Measurements from ENCODE around the gene KL.

Gene KL

DNA sequence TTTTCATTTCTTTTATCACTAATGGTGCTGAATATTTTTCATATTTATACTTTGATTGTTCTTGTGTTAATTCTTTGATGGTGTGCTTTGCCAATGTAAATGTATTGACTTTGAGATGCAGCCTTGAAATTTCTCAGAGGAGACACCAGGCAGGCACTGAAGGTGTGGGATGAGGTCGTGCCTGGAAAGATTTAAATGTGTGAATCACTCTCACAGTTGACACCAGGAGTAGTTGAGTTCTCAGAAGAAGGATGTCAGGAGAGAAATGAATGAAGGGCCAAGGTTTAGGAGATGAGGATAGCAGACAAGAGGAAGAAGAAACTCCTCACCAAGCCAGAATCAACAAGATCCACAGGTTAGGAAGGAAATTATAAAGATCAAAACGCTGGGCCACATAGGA is 10.1 kb upstream of the KL start:
- no peak for DNase-seq

DNA sequence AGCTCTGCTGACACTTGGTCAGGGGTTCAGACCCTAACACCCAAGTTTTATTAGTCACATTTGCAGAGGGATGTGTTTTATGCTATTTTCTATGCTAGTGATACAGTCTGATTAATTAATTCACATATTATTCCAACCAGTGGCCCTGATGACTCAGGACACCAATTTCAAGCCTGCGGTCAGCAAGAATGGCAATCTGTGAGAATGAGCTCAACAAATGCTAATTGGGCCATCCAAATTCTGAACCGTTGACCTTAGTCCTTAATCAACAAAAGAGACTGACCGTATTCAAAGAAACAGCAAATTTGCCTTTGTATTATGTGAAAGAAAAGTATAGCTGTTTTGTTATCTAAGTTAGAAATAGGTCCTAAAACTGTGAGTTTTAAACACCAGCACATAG is 9.6 kb upstream of the KL start:
- DNase-seq, result no peak

DNA sequence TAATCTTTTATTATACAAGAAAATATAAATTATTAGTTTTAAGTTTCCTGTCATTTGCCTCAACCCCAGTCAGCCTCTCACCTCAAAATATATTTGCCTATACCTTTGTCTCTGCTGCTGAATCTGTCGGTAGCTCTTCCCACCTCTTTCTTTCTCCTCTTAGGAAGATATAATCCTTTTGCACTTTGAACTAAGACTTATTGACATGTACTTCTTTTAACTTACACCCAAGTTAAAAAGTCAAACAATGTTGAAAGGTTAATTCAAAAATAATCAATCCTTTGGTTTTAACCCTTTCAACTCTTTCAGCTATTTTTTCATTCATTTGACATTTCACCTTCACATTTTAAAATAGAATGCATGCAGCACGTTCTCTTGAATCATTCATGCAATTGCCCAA is 9.0 kb upstream of the KL start:
- no peak for DNase-seq

DNA sequence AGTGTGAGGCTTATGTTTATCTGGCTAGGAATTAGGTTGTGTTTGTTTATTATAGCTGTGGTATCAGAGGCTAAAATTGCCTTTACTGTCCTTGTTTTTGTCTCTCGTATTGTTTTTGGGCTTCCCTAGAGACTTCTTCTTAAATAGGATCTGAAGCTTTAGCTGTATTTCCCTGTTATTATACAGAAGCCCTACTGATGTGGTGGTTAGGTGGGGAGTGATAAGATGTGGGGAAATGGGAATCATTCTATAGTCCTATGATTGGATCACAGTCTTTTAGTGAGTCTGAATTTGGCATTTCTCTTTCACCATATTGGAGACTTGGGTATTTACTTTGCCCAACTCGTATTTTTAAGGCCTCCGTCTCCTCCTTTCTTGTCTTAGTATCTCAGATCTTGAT is 8.3 kb upstream of the KL start:
- DNase-seq, result no peak

DNA sequence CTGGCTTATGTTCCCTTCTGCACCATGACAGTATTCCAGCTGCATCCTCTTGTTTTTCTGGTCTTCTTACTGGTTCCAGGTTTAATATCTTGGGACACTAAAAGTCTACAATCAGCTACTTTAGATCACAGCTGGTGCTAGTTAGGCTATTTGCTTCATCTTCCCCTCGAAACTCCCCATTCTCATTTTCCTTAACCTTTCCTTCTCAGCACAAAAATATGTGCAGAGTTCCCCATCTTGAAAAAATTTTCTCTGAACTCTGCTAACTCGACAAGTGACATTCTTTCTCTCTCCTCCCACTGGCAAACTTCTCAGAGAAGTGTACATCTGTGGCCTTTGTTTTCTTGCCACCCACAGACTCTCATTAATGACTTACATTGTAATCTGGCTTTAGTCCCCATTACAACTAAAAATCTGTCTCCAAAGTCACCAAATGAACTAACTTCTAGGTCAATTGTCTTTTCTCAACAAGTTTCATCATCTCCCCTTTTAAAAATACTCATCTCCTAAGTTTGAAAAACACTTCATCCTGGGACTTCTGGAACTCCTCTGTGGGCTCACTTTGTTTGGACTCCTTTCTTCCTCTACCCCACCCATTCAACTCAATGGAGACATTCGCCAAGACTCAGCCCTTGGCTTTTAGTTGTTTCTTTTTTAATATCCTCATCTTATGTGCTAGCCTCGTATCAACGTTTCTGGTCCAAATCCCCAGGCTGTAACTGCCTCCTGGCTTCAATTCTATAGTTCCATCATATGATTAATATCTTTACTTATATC is 7.1 kb upstream of the KL start:
- DNase-seq, result no peak

DNA sequence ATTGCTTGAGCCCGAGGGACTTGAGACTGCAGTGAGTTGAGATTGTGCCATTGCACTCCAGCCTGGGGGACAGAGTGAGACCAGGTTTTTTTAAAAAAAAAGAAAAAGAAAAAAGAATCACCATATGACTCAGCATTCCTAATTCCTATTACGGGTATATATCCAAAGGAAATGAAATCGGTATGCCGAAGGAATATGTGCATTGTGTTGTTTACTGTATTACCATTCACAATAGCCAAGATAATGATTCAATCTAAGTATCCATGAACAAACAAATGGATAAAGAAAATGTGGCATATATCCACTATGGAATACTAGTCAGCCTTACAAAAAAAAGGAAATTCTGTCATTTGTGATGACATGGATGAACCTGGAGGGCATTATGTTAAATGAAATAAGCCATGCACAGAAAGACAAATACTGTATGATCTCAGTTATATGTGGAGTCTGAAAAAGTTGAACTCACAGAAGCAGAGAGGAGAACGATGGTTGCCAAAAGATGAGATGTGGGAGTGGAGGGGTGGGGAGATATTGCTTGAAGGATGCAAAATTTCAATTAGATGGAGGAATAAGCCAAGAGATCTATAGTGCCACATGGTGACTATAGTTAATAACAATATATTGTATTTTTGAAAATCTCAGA is 4.3 kb upstream of the KL start:
- no peak for DNase-seq

DNA sequence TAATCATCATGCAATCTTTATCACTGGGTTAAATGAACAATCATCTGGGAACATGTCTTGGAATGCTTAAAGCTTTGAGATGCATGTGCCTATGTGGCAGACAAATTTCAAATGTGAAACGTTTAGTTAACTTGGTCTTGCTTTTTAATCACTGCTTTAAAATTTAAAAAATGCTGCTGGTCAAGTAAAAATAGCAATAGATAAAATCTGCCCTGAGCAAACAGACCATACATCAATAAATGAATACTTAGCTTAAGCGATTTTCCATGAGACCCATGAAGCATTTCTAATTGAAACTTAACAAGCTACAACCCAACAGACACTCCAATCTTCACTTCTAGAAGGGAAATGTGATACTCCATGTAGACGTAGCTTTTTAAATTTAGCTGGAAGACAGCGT is 1.9 kb upstream of the KL start:
- no peak for DNase-seq

DNA sequence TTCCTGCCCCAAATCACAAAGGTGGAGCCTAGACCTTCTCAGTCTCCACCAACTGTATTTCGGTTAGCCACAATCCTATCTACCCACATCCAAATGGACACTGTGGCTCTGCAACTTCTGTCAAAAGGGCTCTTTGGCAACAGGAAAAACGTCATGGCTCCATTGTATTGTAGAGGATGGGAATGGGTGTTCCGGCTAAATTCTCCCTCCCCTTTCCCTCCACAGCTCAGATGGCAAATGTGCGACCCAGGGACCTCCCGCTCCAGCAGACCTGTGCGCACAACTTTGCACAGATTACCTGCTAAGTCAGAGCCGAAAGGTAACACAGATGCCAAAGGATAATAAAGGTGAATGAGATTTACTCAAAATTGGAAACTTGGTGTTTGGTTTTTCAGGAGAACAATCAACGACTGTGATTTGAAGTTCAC is 968 bp upstream of the KL start:
- DNase-seq, result no peak

DNA sequence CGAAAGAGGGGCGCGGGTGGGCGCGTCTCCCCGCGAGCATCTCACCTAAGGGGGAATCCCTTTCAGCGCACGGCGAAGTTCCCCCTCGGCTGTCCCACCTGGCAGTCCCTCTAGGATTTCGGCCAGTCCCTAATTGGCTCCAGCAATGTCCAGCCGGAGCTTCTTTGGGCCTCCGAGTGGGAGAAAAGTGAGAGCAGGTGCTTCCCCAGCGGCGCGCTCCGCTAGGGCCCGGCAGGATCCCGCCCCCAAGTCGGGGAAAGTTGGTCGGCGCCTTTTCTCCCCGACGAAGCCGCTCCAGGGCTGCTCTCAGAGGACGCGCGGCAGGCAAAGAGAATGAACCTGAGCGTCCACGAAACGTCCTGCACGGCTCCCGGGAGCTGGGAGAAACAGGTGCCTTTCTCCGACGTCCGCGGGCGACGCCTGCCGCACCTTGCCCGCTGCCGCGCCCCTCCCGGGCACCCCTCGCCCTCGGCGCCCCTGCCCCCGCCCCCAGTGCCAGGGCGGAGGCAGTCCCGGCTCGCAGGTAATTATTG is 366 bp upstream of the KL start:
- DNase-seq, result no peak

DNA sequence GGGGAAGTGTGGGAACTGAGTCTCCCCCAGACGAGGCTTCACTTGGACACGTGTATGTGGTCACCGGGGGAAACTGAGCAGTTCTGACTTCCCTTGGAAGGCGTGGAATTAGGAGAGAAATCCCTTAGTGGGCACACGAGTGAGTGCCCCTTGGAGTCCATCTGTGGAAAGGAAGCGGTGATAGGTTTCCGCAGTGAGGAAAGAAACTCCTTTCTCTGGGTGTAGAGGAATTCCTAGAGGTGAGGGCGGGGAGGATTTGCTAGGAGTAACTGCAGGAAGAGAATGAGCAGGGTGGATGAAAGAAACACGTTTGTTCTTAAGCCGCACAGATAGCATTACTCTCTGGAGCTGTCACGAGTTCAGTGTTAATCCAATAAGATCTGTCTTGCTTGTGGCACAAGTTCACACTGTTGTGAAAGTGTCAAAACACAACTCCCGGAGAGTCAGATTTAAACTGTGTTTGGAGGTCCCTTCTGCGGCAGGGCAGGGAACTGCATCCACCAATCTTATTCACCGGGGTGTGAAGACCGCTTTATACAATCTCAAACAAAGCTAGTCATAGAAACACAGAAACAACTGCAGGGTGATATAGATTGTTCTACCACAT is 1.2 kb downstream of the KL start:
- no peak for DNase-seq

DNA sequence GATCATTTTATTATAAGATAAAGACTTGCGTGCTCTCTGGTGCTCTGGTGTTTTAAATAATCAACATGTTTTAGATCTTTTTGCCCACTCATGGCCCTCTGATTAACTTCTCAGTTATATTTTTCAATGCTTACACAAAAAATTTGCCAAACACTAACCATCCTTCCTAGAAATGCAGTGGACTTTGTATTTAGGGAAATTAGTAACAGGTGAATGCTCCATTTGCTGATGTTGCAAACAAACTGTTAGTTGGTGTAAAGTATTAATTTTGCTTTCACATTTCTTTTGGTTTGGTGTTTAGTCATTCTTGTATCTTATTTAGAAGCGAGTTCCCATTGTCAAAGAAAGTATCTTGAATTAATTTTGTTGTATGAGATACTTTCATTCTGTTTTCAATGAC is 2.7 kb downstream of the KL start:
- DNase-seq, result no peak

DNA sequence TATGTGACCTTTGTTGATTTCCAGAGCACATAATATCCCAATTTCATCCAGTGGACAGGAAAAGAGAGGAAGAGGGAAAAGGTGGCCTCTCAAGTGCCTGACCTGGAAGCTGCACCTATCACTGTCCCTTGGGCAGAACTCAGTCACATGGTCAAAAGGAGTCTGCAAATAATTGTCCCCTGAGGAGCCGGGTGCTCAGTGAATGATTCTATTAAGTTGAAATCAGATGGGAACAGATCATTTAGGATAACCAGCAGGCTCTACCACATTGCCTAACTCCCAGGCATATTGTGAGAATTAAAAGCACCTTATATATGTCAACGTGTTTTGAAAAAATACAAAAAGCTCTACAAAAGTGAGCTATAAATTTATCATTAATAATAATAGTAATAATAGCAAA is 6.8 kb downstream of the KL start:
- no peak for DNase-seq

DNA sequence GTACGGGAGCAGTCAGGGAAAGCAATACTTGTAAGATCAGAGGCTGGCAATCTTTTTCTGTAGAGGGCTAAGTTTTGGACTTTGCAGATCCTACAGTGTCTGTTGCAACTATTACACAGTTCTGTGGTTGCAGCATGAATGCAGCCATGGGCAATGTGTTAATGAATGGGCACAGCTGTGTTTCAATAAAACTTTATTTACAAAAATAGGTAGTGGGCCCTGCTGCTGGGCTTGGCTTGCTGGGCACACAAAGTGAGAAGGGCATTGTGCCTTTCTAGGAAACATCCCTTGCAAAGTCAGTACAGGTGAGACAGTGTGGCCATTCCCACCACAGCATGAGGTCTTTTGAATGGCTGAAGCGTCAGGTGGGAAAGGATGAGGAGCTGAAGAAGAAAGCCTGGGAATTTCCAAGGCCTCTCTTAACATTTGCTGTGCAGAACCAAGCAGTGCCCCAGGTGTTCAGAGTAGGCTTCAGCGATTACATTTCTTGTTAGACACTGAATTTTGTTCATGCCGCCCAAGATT is 9.1 kb downstream of the KL start:
- DNase-seq, result no peak

DNA sequence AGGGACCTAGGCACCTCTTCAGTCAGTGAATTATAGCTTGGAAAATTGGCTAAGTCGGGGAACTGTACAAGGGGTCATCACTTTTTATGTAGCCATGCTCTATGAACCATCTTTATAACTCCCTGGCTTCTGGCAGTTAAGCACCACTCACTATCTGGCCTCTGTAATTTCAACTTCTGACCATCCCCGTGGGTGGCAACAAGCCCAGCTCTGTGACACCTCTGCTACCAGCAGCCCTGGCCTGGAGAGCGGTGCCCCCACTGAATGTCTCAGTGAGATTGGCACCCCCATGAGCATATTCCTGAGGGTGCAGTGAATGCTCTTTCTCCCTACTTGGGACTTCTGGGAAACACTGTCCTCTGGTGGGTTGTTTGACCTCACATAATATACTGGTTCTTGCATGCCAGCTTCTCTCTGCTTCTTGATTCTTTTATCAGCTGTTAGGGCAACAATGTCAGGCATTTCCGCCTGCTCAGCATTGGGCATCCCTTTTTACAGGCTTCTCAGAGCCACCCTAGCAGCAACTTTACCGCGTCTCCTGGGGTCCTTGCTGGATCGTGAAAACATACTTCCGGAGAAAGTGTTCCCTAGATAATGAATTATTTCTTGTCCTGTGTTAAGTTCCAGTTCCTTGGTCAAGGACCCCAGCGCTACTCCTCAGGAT is 10.4 kb downstream of the KL start:
- no peak for DNase-seq

DNA sequence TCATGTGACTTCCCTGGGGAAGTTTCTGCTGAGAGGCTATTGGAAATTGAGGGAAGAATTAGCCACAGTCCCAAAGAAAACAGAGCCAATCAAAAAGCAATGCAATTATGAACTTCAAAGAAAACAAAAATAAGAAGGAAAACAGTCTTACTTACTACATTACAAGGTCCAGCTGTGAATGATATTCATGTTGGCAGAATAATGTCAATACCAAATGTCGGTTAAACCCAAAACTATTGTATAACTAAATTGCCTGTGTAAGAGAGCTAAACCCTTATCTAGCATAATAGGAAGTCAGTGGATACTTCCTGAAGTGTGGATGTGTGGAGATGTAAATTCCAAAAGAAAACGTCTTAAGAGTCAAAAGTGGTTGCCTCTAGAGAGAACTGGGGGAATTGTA is 12.4 kb downstream of the KL start:
- no peak for DNase-seq

DNA sequence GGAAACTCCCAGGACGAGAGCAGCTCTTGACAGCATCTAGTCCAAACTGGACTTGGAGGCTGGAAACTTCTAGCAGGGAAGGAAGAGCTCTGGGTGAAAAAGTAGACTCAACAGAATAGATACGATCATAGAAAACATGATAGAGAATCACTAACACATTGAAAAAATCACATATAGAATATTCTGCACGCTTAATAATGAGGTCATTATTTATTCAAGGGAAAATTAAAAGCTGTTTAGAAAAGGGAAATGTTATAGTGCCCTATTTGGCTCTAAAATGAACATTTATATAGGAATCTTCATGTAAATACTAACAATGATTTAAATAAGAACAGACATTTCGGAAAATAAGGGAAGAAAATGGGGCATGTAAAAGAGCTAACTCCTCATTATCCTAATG is 15.1 kb downstream of the KL start:
- no peak for DNase-seq

DNA sequence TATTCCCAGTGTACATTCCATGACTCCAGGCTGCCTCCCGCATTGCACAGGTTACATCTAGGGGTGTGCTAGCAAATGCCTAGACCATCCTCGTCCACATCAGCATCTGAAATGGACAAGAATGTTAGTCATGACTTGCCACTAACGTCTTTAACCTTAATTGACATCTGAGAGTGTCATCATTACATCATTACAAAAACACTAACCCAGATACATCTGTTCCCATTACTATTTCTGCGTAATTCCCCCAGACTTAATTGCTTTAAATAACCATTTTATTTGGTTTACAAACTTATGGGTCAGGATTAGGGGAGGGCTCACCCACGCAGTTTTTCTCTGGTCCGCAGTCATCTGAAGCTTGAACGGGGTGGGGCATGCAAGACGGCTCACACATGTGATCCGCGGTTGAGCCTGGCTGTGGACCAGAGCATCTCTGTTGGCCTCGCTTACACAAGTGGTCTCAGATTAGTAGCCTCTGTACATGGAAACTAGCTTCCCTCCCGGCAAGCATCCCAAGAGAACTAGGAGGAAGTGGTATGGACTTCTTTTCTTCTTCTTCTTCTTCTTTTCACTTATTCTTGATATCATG is 15.9 kb downstream of the KL start:
- no peak for DNase-seq

DNA sequence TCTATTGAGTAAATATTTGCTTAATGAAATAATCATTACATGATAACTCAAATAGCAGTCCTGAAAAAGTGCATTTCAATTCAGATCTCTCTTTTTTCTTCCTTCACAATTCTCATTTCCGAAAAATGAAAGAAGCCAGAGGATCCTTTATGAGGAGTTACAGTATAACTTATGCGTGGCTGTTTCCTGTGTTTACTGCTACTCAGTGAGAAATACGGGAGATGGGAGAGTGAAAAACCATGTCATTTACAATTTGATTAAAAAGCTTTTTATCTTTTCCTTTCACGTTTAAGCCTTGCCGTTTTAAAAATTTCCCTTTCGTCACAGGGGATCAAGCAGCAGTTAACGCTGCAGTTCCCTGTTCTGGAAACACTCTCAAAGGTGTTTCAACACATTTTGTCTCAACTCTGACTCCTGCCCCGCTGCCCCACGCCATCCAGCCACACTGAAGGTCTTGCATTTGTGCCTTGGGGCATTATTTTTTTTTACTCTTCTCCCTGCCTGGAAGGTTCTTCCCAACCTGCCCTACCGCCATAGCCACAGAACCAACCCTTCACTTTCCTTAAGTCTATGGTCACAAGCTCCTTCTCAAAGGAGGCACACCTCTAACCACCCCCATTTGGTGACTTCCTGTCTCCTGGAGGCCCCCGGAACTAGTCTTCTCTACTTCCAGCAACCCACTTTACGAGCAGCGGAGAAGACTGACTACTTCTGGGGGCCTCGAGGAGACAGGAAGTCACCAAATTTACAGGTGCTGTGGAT is 17.0 kb downstream of the KL start:
- no peak for DNase-seq

DNA sequence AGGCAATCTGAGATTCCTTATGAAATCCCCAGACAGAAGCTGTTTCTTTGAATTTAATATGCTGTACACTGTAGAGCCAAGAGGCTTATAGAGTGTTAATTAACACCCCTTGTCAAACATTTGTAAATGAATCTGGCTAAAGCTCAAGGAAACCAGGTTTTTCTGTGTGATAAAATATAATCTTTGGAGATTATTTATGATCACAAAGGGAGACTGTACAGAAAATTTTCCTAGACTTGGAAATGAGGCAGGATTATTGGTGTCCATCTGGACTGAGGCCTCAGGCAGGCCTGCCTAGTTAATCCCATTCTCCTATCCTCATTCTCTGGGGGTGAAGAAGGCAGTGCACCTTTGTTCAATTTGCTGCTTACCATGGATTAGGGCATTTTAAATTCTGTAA is 17.8 kb downstream of the KL start:
- DNase-seq, result no peak

DNA sequence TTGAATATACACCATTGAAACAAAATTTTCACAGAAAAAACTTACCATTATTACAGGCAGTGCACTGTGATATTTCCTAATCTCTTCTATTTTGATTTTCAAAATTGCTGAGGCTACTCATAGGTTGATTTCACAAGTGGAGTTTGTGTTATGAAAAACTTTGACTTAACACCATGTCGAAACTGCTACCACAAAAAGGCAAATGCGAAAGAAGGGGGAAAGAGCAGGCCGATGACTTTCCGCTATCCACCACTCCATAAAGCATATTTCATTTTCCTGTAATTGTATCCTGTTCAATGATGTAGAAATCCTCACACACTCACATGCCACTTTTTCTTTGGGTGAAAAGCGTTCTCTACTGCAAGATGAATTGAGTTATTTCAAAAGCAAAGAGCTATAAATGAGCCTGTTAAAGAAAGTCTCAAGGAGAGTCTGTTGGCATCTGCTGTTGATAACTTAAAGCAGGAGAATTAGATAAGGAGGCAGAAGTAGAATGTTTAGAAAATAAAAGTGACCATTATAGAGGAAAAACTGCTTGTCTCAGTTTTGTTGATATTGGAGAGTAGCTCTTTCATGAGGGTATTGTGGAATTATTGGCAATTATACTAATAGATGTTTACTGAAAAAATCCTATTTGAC is 18.8 kb downstream of the KL start:
- DNase-seq, result no peak

DNA sequence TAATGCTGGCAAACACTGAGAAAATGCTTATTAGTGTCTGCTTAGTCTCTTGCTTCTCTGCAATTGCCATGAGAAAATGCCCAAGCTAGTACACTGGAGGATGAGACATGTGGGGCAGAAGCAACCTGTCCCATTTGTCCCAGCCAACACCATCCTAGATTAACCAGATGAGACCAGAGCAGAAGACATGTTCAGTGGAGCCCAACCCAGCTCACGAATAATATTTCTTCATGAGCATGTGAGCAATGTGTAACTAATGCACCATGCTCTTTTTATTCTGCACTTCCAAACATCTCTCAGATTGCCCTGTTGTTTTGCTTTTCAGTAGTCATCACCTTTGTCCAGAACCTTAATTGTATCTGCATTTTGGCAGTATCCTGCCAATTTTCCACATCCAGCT is 21.4 kb downstream of the KL start:
- DNase-seq, result no peak

DNA sequence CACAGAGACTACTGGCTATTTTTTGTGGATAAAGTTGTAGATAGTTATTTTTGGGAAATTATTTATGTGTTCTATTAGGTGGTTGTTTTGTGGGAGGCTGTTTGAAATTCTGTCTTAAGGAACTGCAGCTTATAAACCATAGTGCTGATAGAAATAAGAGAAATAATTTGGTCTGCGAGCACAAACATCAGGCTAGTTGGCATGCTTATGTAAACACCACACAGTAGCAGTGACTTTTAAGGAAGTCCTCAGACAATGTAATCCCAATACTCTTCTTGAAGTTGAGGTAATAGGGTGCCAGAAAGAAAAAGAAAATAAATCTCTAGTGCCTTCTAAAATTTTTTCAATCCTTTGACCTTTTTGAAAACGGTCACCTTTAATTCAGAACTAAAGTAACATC is 23.9 kb downstream of the KL start:
- no peak for DNase-seq

Measured in amniotic stem cell (primary cell).